Activated CD8-positive, alpha-beta memory T cell treated with anti-CD3 and anti-CD28 coated beads, Interleukin-2, amount 50 U/mL, for 24 hours (primary cell): ENCODE data around the gene ITGA8.

Experiments used
- DNase-seq: peaks from one replicate; pipeline ENCODE4 v3.0.0-alpha.2; 2020; ENCODE audit errors: extremely low read depth

Gene ITGA8

DNA sequence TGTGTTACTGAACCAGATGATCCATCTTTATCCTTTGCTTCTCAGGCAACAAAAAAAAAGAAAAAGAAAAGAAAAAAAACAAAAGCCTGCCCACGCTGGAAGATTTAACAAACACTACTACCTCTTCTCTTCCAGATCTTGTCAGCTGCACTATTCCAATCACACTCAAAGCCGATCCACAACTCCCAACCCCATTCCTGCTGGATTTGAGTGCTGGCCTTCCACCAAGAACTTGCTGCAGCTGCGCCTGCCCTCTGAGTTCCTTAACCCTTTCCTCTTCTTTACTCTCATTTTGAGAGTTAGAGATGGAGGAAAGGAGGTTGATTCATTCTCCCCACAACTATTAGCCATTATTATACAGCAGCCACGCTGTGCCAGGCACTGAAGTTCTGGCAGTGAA lies 16.0 kb upstream of the ITGA8 start:
- DNase-seq = no peak

DNA sequence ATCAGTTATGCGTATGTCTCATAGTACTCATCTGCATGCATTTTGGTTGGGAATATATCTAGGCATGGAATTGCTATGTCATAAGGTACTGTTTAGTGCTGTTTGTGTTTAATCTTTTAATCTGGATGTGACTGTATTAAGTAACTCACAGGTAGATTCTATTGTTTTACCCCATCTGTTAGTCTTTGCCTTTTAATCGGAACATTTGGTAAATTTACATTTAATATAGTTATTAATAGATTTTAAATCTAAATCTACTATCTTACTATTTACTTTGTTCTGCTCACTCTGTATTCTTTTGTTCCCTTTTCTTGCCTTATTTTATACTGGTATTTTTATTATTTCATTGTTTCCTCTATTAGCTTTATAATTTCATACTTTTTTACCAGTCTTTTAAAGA lies 10.6 kb upstream of the ITGA8 start:
- DNase-seq = no peak

DNA sequence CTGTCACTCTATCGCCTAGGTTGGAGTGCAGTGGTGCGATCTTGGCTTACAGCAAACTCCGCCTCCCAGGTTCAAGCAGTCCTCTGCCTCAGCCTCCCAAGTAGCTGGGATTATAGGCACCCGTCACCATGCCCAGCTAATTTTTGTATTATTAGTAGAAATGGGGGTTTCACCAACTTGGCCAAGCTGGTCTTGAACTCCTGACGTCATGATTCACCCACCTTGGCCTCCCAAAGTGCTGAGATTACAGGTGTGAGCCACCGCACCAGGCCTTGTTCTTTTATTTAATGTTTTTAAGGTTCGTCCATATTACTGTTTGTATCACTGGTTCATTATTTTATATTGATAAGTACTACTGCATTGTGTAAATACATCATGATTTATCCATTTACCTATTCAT lies 10.2 kb upstream of the ITGA8 start:
- no peak for DNase-seq

DNA sequence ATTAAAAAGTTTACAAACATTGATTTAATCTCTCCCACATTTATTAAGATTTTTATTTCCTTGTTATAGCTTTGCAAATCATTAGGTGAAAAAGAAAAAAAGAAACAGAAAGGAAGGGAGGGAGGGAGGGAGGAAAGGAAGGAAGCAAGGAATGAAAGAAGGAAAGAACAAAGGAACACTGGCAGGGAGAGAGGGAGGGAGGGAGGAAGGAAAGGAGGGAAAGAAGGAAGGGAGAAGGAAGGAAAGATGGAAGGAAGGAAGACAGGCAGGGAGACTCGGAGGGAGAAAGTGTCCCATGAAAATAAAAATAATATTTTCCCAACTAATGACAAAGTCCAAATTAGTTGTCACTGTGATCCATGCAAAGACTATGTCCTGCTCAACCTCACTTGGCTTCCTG lies 6.3 kb upstream of the ITGA8 start:
- DNase-seq = no peak

DNA sequence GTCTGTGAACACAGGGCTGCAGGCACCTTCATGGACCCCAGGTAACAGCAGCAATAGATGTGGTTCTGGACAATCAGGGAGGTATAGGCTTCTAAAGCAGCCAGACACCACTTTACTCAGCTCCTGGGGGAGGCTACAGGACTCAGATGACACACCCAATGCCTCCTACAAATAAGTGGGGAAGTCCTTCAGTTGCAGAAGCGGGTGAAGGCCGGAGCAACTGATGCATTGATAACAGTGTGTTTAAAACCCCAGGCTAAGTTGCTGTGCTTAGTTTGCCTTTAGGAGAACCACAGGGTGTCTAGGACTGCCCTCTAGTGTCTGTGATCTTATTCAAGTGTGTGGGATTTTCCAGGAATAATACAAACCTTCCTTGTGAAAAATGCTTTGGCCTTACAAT lies 5.9 kb upstream of the ITGA8 start:
- DNase-seq = no peak

DNA sequence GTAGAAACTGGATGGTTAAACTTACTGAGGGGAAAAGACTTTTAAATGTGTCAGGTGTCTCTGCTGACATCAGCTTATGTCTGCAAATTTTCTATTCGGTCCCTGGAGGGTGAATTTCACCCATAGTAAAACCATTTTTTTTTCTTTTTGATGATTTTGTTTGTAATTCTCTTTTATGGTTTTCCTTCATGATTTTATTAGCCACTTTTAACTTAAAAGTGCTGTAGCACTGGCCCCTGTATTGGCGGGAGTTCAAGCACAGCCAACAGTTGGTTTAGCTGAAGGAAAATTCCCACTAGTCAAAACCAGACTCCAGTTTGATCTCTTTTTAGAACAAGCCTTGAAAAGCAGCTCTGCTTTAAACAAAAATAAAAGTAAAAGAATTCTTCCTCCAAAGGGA lies 5.0 kb upstream of the ITGA8 start:
- DNase-seq = no peak

DNA sequence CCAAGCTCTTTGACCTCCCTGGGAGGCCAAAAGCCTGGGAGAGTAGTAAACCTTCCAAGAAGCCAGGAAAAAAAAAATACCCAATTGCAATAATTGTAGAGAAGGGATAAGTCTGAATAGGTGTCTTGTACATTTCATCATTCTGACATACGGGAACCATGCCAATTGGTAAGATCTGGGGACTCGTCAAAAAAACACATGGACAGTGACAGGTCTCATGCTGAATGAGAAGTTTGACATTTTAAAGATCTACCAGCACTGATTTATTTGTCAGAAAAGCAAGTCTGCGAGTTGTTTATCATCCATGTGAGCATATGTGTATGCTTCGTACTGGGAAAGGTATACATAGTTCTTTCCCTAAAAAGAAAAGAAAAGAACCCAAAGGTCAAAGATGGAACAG lies 4.1 kb upstream of the ITGA8 start:
- no peak for DNase-seq

DNA sequence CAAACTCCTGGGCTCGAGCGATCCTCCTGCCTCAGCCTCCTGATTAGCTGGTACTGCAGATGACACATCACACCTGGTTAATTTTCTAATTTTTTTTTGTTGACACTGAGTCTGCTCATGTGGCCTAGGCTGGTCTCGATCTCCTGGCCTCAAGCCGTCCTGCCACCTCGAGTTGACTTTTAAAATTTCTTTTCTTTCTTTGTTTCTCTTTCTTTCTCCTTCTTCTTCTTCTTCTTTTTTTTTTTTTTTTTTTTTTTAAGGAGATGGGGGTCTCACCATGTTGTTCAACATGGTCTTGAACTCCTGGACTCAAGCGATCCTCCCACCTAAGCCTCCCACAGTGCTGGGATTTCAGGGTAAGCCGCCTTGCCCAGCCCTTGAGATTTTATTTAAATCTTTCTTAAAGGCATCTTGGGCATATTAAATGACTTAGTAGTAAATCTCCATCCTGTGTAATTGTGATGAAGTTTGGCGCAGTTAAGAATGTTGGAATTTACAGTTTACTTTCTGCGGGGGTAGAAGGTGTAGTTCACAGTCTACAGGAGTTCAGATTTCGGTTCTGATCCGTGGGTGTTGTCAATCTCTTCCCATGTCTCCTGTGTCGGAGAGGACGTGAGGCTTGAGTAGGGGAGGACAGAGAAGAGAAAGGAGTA lies 1.0 kb upstream of the ITGA8 start:
- no peak for DNase-seq

GRCh38 chr10:15719049-15719898 lies 448 bp downstream of the ITGA8 start:
- no peak for DNase-seq

- DNase-seq = no peak
Measured at GRCh38 chr10:15718694-15719048, 1.1 kb downstream of the ITGA8 start.

- no peak for DNase-seq
Measured at GRCh38 chr10:15715619-15716227, 4.0 kb downstream of the ITGA8 start.

DNA sequence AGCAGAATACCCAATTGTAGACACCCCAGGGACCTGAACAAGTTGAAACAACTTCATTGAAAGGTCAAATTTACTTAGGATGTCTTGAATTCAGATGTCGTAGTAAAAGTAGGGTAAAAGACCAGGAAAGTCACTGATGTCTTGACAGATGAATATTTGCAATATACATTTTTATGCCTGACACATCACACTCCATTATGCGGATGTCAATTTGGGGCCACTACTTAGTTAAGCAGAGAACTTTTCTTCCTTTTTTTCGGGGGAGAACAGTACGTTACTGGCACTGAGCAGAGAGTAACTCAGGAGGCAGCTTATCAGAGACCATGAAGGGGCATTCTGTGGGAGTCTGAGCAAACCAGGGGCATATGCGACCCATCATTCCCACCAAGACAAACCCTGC lies 4.9 kb downstream of the ITGA8 start:
- DNase-seq = no peak

- DNase-seq = no peak
Measured at GRCh38 chr10:15712883-15713282, 6.8 kb downstream of the ITGA8 start.

DNA sequence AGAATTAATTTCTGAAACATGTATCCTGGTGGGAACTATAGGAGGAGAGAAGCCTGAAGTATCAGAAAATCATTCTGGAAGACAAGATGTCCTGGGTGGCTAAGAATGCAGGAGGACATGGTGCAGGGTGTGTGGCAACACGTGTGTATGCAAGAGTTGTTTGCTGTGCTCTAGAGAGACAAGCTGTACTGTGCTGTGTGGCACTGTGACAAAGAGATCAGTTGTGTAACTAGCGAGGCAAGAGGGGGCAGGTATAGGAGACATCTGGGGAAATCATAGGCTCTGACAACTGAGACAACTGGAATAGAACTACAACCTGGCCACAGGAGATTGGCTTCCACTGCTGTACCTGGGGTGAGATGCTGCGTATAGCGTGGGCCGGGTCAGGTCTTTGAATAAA lies 9.3 kb downstream of the ITGA8 start:
- no peak for DNase-seq

- no peak for DNase-seq
Measured at GRCh38 chr10:15705298-15705697, 14.4 kb downstream of the ITGA8 start.

DNA sequence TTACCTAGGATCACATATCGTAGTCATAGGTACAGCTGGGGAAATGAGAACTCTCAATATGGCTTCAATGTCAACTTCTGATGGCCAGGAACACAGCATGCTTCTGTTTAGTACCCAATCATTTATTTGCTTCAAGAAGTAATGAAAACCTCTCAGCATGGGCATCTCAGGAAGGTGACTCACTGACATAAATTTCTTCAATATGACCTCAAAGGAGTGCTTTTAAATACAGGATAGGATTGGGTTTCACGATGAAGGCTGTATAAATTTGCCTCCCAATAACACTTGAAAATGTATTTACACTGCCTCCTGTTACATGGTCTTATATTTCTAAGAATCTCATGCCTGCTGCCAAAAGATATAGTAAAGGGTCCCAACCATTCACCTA lies 15.1 kb downstream of the ITGA8 start:
- no peak for DNase-seq

- no peak for DNase-seq
Measured at GRCh38 chr10:15703944-15704580, 15.7 kb downstream of the ITGA8 start.

DNA sequence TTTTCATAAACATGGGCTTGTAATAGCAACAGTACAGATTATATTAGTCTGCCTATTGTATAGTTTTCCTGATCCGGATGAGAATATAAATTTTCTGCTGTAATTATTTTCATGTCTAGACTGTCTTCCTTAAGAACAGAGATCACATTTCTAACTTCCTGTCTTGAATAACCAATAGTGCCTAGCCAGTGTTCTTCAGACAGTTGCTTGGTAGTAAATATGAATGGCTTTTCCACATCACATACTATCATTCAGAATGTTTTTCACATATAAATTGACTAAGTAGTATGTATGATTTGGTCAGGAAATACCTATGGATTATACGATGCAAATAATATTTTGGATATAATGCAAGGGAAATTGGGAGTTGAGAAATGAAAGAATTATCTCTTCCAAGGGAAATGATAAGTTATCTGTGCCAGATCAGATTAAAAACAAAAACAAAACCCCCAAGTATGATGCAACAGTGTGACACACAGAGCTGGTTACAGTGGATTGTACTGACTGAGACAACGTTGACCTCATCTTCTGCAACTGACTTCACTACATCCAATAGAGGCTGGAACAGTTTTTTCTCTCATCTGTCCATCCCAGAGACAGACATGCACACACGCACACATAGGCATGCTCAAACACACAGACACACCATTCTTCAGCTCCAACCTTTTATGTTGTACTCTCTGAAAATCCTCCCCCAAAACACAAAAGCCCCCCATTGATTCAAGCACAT lies 16.4 kb downstream of the ITGA8 start:
- no peak for DNase-seq

DNA sequence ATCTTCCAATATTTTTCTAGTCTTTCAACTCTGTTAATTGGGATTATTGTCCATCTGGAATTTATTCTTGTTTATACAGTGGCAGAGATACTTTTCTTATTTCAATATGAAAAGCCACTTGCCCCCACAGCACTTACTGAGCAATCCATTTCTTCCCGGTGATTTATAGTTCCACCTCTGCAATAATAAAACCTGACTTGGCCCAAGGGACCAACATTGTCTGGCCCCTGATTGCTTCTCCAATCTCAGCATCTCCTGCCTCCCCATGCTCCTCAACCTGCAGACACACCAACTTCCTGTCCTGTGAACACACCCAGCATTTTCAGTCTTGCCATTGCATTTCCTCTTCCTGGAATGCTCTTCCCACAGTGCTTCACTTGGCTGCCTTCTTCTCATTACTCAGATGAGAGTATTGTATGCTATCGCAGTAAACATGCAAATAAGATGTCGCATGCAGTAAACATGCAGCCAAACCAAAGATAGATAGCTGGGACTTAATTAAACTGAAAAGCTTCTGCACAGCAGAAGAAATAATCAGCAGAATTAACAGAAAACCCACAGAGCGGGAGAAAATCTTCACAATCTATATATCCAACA lies 19.5 kb downstream of the ITGA8 start:
- DNase-seq = no peak

DNA sequence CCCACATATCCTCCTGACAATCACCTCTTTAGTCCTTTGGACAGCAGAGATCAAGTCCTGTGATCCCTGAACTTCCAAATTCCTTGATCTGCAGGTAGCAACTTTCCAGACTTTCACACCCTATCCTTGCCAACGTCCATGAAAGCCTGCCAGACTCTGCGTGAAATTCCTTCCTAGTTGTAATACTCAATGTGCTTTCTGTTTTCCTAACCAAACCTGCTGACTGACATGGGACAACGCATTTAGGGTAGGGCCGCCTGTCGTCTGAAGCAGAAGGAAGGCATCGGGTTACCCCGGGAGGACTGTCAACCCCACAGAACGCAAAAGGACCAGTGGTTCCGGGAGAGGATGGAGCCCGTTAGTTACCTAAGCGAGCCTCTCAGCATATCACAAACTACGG lies 23.9 kb downstream of the ITGA8 start:
- no peak for DNase-seq

GRCh38 chr10:15690031-15690430 lies 29.7 kb downstream of the ITGA8 start:
- no peak for DNase-seq

DNA sequence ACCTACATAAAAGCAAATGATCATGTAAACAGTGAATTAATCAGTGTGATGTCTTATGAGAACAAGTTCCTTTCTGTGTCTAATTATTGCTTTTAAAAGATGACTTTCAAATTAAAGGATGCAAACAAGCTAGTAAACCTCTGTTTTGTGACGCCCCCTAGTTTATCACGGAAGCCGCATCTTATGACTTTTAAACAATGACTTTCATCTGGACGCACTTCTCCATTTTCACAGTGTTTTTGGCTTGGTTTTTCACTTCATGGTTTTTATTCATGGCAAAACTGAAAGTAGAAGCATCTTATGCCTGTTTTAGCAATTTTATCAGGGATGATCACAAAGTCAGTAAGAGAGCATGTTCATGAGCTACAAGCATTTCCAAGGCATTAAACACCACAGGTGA lies 35.0 kb downstream of the ITGA8 start:
- DNase-seq = no peak
